H1 (cell line): ENCODE measurements around the gene ACYP2. TPM values are rescaled to one million over a fixed set of nuclear protein-coding genes. Genes with fewer than 3 reads are reported as not detected.

Source experiments
- CTCF ChIA-PET: fragments of 300-600 bp; sonication (Branson Sonifier 250); formaldehyde crosslinking; loops from one replicate; lab custom pipeline; 2021; ENCODE audit not compliant: partially characterized antibody; lab: Charles Lee
- POLR2A ChIA-PET: fragments of 300-600 bp; sonication (Branson Sonifier 250); formaldehyde crosslinking; loops from one replicate; lab custom pipeline; 2021; ENCODE audit warnings: inconsistent platforms; ENCODE audit not compliant: partially characterized antibody; lab: Charles Lee
- DNase-seq, 2 experiments: peaks; one replicate each; pipeline versions ENCODE4 v3.0.0 to v3.0.0-alpha.2; 2010 to 2022; ENCODE audit warnings: low spot score in 2 of 2, low read depth in 1 of 2, mixed read lengths in 1 of 2
- FAIRE-seq: peaks from 2 replicates; lab custom pipeline; 2011; peaks lifted over from hg19 to GRCh38; lab: Jason Lieb, UNC
- H2AFZ ChIP-seq: 2 replicates; pipeline ENCODE4 v1.8.1; 2012; ENCODE audit warnings: low read length, inconsistent platforms
- H2AK5ac ChIP-seq: 2 replicates; pipeline ENCODE4 v1.6.1; 2013; ENCODE audit warnings: low read depth, low read length
- H2BK120ac ChIP-seq: replicated peaks from 2 replicates; pipeline ENCODE3; 2013; ENCODE audit warnings: low read depth, low read length, inconsistent platforms
- H2BK12ac ChIP-seq: 2 replicates; pipeline ENCODE4 v1.6.1; 2013; ENCODE audit warnings: low read depth, low read length
- H2BK15ac ChIP-seq: 2 replicates; pipeline ENCODE4 v1.6.1; 2013; ENCODE audit warnings: low read length
- H2BK20ac ChIP-seq: 2 replicates; pipeline ENCODE4 v1.6.1; 2013; ENCODE audit warnings: low read length
- H2BK5ac ChIP-seq: 2 replicates; pipeline ENCODE4 v1.6.1; 2013; ENCODE audit warnings: low read depth, low read length
- H3K14ac ChIP-seq: 2 replicates; pipeline ENCODE4 v1.6.1; 2013; ENCODE audit warnings: inconsistent platforms; ENCODE audit not compliant: insufficient read length
- H3K18ac ChIP-seq: 2 replicates; pipeline ENCODE4 v1.6.1; 2013; ENCODE audit warnings: low read length; ENCODE audit errors: extremely low read depth
- H3K23ac ChIP-seq: 2 replicates; pipeline ENCODE4 v1.6.1; 2013; ENCODE audit warnings: inconsistent platforms; ENCODE audit not compliant: insufficient read length
- H3K23me2 ChIP-seq: 2 replicates; pipeline ENCODE4 v1.6.1; 2013; ENCODE audit warnings: low read depth, low read length
- H3K27ac ChIP-seq: 2 replicates; pipeline ENCODE4 v1.6.1; 2011; ENCODE audit warnings: low read depth, low read length, inconsistent platforms
- H3K27me3 ChIP-seq, 4 experiments: replicated peaks in 1 of 4; 1 replicate in 1 of 4; 2 replicates in 3 of 4; pipeline versions ENCODE4 v1.6.1 to v1.8.1; 2011 to 2013; ENCODE audit warnings: low read length in 3 of 4, mild to moderate bottlenecking in 3 of 4, inconsistent platforms in 2 of 4, mixed read lengths in 2 of 4, moderate library complexity in 1 of 4; ENCODE audit not compliant: control insufficient read depth in 3 of 4, insufficient read depth in 3 of 4; ENCODE audit errors: extremely low read depth in 1 of 4
- H3K36me3 ChIP-seq, 4 experiments: 2 replicates each; pipeline versions ENCODE4 v1.6.1 to v1.8.1; 2011 to 2013; ENCODE audit warnings: mild to moderate bottlenecking in 4 of 4, low read length in 3 of 4, moderate library complexity in 2 of 4, control low read depth in 1 of 4, inconsistent platforms in 1 of 4; ENCODE audit not compliant: insufficient read depth in 4 of 4, control insufficient read depth in 2 of 4
- H3K4ac ChIP-seq: replicated peaks from 2 replicates; pipeline ENCODE3; 2013; ENCODE audit warnings: low read length, low read depth, mixed read lengths, inconsistent platforms; ENCODE audit not compliant: insufficient read length
- H3K4me1 ChIP-seq, 4 experiments: replicated peaks in 1 of 4; 1 replicate in 1 of 4; 2 replicates in 3 of 4; pipeline versions ENCODE4 v1.6.1 to v1.8.1; 2011 to 2013; ENCODE audit warnings: low read length in 3 of 4, inconsistent platforms in 2 of 4, mixed read lengths in 1 of 4; ENCODE audit not compliant: insufficient read depth in 4 of 4, control insufficient read depth in 3 of 4
- H3K4me2 ChIP-seq, 2 experiments: 2 replicates each; pipeline versions ENCODE4 v1.6.1 to v1.8.1; 2011 to 2013; ENCODE audit warnings: low read depth in 2 of 2, low read length in 2 of 2, control low read depth in 1 of 2, inconsistent platforms in 1 of 2, mild to moderate bottlenecking in 1 of 2; ENCODE audit not compliant: insufficient read depth in 1 of 2
- H3K4me3 ChIP-seq, 4 experiments: fragments of 200-600, 300-600 bp in 1 of 4; sonication (generic), shearing (Covaris generic), sonication (Bioruptor Twin) in 1 of 4; 2 replicates each; pipeline versions ENCODE4 v1.5.1 to v1.8.1; 2011 to 2016; ENCODE audit warnings: low read length in 4 of 4, low read depth in 3 of 4, control low read depth in 2 of 4, inconsistent platforms in 2 of 4, mild to moderate bottlenecking in 2 of 4, mixed read lengths in 1 of 4, moderate library complexity in 1 of 4; ENCODE audit not compliant: insufficient read depth in 2 of 4; ENCODE audit errors: extremely low read depth in 1 of 4
- H3K56ac ChIP-seq: replicated peaks from 2 replicates; pipeline ENCODE3; 2013; ENCODE audit warnings: low read depth, mild to moderate bottlenecking, mixed read lengths, low read length, inconsistent platforms; ENCODE audit not compliant: insufficient read length
- H3K79me1 ChIP-seq: 2 replicates; pipeline ENCODE4 v1.6.1; 2013; ENCODE audit warnings: low read depth, low read length, control low read depth
- H3K79me2 ChIP-seq, 2 experiments: 2 replicates each; pipeline versions ENCODE4 v1.6.1 to v1.8.1; 2012 to 2013; ENCODE audit warnings: low read length in 2 of 2, mild to moderate bottlenecking in 2 of 2, inconsistent platforms in 1 of 2; ENCODE audit not compliant: insufficient read depth in 2 of 2, control insufficient read depth in 1 of 2
- H3K9ac ChIP-seq, 4 experiments: replicated peaks in 1 of 4; 1 replicate in 1 of 4; 2 replicates in 3 of 4; pipeline versions ENCODE4 v1.6.1 to v1.8.1; 2011 to 2013; ENCODE audit warnings: low read depth in 3 of 4, low read length in 3 of 4, control low read depth in 2 of 4, mild to moderate bottlenecking in 2 of 4, moderate library complexity in 2 of 4, inconsistent platforms in 1 of 4; ENCODE audit errors: extremely low read depth in 1 of 4
- H3K9me3 ChIP-seq, 2 experiments: 2 replicates each; pipeline versions ENCODE4 v1.6.1 to v1.8.1; 2012 to 2013; ENCODE audit warnings: mild to moderate bottlenecking in 2 of 2, moderate library complexity in 2 of 2, control low read depth in 1 of 2, inconsistent platforms in 1 of 2, low read depth in 1 of 2, low read length in 1 of 2, mixed read lengths in 1 of 2; ENCODE audit not compliant: insufficient read depth in 2 of 2
- H4K20me1 ChIP-seq, 2 experiments: replicated peaks in 1 of 2; 2 replicates each; pipeline versions ENCODE3 to v1.8.1; 2011 to 2013; ENCODE audit warnings: inconsistent platforms in 2 of 2, low read length in 2 of 2, mild to moderate bottlenecking in 1 of 2; ENCODE audit not compliant: insufficient read depth in 2 of 2, control insufficient read depth in 1 of 2
- H4K5ac ChIP-seq: 2 replicates; pipeline ENCODE4 v1.6.1; 2013; ENCODE audit warnings: low read length, low read depth, mixed read lengths, inconsistent platforms; ENCODE audit not compliant: insufficient read length
- H4K8ac ChIP-seq: 2 replicates; pipeline ENCODE4 v1.8.0; 2013; ENCODE audit warnings: mild to moderate bottlenecking, moderate library complexity, low read length, inconsistent platforms; ENCODE audit not compliant: insufficient read depth; ENCODE audit errors: extremely low read depth
- H4K91ac ChIP-seq: replicated peaks from 2 replicates; pipeline ENCODE3; 2013; ENCODE audit warnings: low read length, mixed read lengths, inconsistent platforms; ENCODE audit not compliant: insufficient read length
- HDAC2 ChIP-seq, 2 experiments: fragments of 300-600 bp in 1 of 2; sonication (generic) in 1 of 2; IDR thresholded peaks; 2 replicates each; pipeline ENCODE4 v1.6.1; 2011 to 2012; ENCODE audit warnings: low read depth in 2 of 2, low read length in 2 of 2, mild to moderate bottlenecking in 2 of 2, moderate library complexity in 2 of 2, borderline replicate concordance in 1 of 2, inconsistent platforms in 1 of 2
- MAFK ChIP-seq: IDR thresholded peaks from 2 replicates; pipeline ENCODE4 v1.6.1; 2012; ENCODE audit warnings: low read depth, mild to moderate bottlenecking, improper control_type of control experiment, low read length
- RNF2 ChIP-seq: fragments of 200-900, 300-1000 bp; sonication (generic); IDR thresholded peaks from 2 replicates; pipeline ENCODE4 v1.7.1; 2016; ENCODE audit warnings: borderline replicate concordance, low read depth, mild to moderate bottlenecking, antibody characterized with exemption, low read length; ENCODE audit not compliant: poor library complexity, severe bottlenecking; ENCODE audit errors: missing control alignments
- RXRA ChIP-seq: IDR thresholded peaks from 2 replicates; pipeline ENCODE4 v1.6.1; 2011; ENCODE audit warnings: low read depth, mild to moderate bottlenecking, low read length, moderate library complexity; ENCODE audit not compliant: insufficient read depth
- SIRT6 ChIP-seq: IDR thresholded peaks from one replicate; pipeline ENCODE4 v1.7.1; 2012; ENCODE audit warnings: low read length, inconsistent platforms
- SP2 ChIP-seq: IDR thresholded peaks from 2 replicates; pipeline ENCODE4 v1.6.1; 2012; ENCODE audit warnings: mild to moderate bottlenecking, low read length, inconsistent platforms
- TCF12 ChIP-seq: IDR thresholded peaks from 2 replicates; pipeline ENCODE4 v1.6.1; 2011; ENCODE audit warnings: low read depth, mild to moderate bottlenecking, low read length
- WGBS, 2 experiments: shearing (Covaris generic) in 1 of 2; methylation state at CpG; one replicate each; pipeline versions ENCODE4 v1.1.6 to v1.1.7; 2013 to 2015; ENCODE audit warnings: low lambda C conversion rate in 2 of 2, mixed read lengths in 2 of 2, inconsistent platforms in 1 of 2, low coverage in 1 of 2, missing lambda C conversion rate in 1 of 2; ENCODE audit not compliant: insufficient replicate concordance in 2 of 2, insufficient coverage in 1 of 2, insufficient read length in 1 of 2; ENCODE audit errors: extremely low coverage in 1 of 2, missing lambda C conversion rate in 1 of 2; 5-methylcytosine and 5-hydroxymethylcytosine counted together
- polyA plus RNA-seq, 7 experiments: library from polyadenylated mRNA; depleted of rRNA in 3 of 7; stranded (reverse) in 5 of 7; unstranded in 2 of 7; fragments of >200 nt in 5 of 7; fragments of 200-250 nt in 2 of 7; gene quantifications; 1 replicate in 5 of 7; 2 replicates in 1 of 7; 4 replicates in 1 of 7; pipeline versions ENCODE4 v1.2.1 to v1.2.3, GENCODE V29; 2011 to 2013; ENCODE audit warnings: missing spikeins in 2 of 7, mixed read lengths in 2 of 7
- total RNA-seq: library from RNA; stranded (reverse); fragmentation: NEBNext Ultra II Directional; extraction: Animal tissue kit (Norgen Biotek cat#: 25700); gene quantifications from 2 replicates; pipeline ENCODE4 v1.2.1, GENCODE V29; 2021
- TF ChIP-seq, protein P1 (sequence below), 3 experiments: IDR thresholded peaks; 1 replicate in 2 of 3; 2 replicates in 1 of 3; pipeline versions ENCODE4 v1.5.1 to v1.6.1; 2011; ENCODE audit warnings: low read length in 3 of 3, mild to moderate bottlenecking in 3 of 3, inconsistent platforms in 2 of 3, low read depth in 1 of 3, moderate library complexity in 1 of 3; ENCODE audit not compliant: insufficient read depth in 1 of 3; ENCODE audit errors: control extremely low read depth in 1 of 3
- TF ChIP-seq, protein P2 (sequence below): IDR thresholded peaks from 2 replicates; pipeline ENCODE4 v1.6.1; 2012; ENCODE audit warnings: low read length, inconsistent platforms

ACYP2 gene
- total and polyA plus RNA-seq, 2 of the 8 experiments (the other 6 are each of a cell fraction or from before 2014, with no cell fraction given) = 3.4 to 4.4 TPM

DNA sequence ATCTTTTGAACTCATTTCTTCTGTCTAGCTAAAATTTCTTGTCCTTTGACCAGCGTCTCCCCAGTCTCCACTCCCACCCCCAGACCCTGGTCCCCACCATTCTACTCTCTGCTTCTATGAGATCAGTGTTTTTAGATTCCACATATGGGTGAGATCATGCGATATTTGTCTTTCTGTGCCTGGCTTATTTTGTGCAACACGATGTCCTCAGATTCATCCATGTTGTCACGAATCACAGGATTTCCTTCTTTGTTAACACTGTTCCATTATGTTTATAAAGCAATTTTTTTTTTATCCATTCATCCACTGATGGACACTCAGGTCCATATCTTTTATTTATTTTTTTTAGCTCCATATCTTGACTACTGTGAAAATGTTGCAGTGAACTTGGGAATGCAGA, 16.0 kb upstream of the ACYP2 start:
- Histone ChIP-seq H2BK120ac (no peak overlapping the region), H3K23ac (no peak overlapping the region), H4K5ac (no peak overlapping the region), H3K36me3 (no peaks in the 10 kb centered on the region), H3K18ac (no peak overlapping the region), H4K20me1 (no peaks in the 10 kb centered on the region), H3K9ac (no peak overlapping the region), H2AK5ac (no peak overlapping the region), H3K27ac (no peak overlapping the region), H4K8ac (no peak overlapping the region), H3K14ac (no peak overlapping the region), H3K9me3 (peaks cover 0 to 6% of the 10 kb centered on the region in 2 experiments; a peak in 1 of 4 replicates), H3K4me3 (no peak overlapping the region), H2BK12ac (no peak overlapping the region), H2BK15ac (no peak overlapping the region), H2BK20ac (no peak overlapping the region), H4K91ac (no peak overlapping the region), H3K79me2 (no peaks in the 10 kb centered on the region), H3K27me3 (no peaks in the 10 kb centered on the region), H3K4ac (no peak overlapping the region), H2BK5ac (no peak overlapping the region), H3K4me1 (0 out of 7 replicates have a peak, but pooled peaks cover 0 to 4% (median 0%) of the 10 kb centered on the region in 4 experiments), H3K56ac (no peak overlapping the region), H3K4me2 (no peak overlapping the region), H3K23me2 (no peaks in the 10 kb centered on the region), H3K79me1 (no peaks in the 10 kb centered on the region), H2AFZ (no peak overlapping the region)
- DNase-seq (no peak), FAIRE-seq (no peak)
- POLR2A ChIA-PET = no interaction called here
- 76% methylated on average over 4 of the region's 4 CpGs; no CpG with 5 or more reads in 1 of the 2 experiments for WGBS, 2 experiments
- CTCF ChIA-PET = interaction anchor here (0.6 to 1.2 kb wide), 2 partner anchors 17 to 29 kb away, joined by 3 to 5 read pairs; no protein-coding TSS in a partner anchor
- TF ChIP-seq SIRT6 (no peak), SP2 (no peak), TCF12 (no peak), HDAC2 (IDR thresholded peaks at IDR 0.05; ENCODE audit: borderline replicate concordance in 1 of 2, low read depth in 2 of 2, low read length in 2 of 2) (no peak), RXRA (no peak), MAFK (no peak), RNF2 (no peak)
- TF ChIP-seq, protein P1, sequence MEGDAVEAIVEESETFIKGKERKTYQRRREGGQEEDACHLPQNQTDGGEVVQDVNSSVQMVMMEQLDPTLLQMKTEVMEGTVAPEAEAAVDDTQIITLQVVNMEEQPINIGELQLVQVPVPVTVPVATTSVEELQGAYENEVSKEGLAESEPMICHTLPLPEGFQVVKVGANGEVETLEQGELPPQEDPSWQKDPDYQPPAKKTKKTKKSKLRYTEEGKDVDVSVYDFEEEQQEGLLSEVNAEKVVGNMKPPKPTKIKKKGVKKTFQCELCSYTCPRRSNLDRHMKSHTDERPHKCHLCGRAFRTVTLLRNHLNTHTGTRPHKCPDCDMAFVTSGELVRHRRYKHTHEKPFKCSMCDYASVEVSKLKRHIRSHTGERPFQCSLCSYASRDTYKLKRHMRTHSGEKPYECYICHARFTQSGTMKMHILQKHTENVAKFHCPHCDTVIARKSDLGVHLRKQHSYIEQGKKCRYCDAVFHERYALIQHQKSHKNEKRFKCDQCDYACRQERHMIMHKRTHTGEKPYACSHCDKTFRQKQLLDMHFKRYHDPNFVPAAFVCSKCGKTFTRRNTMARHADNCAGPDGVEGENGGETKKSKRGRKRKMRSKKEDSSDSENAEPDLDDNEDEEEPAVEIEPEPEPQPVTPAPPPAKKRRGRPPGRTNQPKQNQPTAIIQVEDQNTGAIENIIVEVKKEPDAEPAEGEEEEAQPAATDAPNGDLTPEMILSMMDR (IDR thresholded peaks at IDR 0.05; ENCODE audit: control extremely low read depth in 1 of 3, insufficient read depth in 1 of 3, low read depth in 1 of 3, low read length in 3 of 3) = no peak
- TF ChIP-seq, protein P2, sequence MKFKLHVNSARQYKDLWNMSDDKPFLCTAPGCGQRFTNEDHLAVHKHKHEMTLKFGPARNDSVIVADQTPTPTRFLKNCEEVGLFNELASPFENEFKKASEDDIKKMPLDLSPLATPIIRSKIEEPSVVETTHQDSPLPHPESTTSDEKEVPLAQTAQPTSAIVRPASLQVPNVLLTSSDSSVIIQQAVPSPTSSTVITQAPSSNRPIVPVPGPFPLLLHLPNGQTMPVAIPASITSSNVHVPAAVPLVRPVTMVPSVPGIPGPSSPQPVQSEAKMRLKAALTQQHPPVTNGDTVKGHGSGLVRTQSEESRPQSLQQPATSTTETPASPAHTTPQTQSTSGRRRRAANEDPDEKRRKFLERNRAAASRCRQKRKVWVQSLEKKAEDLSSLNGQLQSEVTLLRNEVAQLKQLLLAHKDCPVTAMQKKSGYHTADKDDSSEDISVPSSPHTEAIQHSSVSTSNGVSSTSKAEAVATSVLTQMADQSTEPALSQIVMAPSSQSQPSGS = no peak
